Stomach (tissue), 4 donors: ENCODE results near the gene RPP14.

Source experiments
- CTCF ChIP-seq, 7 experiments: fragments of 450-650 bp in 4 of 7; fragments of 200-600 bp in 3 of 7; sonication (generic) in 3 of 7; IDR thresholded peaks; one replicate each; pipeline ENCODE4 v1.5.1; 2016 to 2019; ENCODE audit warnings: antibody characterized with exemption in 7 of 7, control low read depth in 2 of 7, mild to moderate bottlenecking in 1 of 7
- EP300 ChIP-seq: sonication (generic); formaldehyde crosslinking; IDR thresholded peaks from one replicate; pipeline ENCODE4 v1.6.1; 2017; ENCODE audit warnings: antibody characterized with exemption
- POLR2A ChIP-seq, 4 donors: fragments of 450-650 bp; IDR thresholded peaks; one replicate each; pipeline ENCODE4 v1.6.1; 2016; ENCODE audit warnings: antibody characterized with exemption in 4 of 4, control low read depth in 2 of 4, mild to moderate bottlenecking in 1 of 4, moderate library complexity in 1 of 4
- POLR2AphosphoS5 ChIP-seq, 3 donors: sonication (generic); formaldehyde crosslinking; IDR thresholded peaks; one replicate each; pipeline ENCODE4 v1.6.1; 2016; ENCODE audit warnings: antibody characterized with exemption in 3 of 3

DNA sequence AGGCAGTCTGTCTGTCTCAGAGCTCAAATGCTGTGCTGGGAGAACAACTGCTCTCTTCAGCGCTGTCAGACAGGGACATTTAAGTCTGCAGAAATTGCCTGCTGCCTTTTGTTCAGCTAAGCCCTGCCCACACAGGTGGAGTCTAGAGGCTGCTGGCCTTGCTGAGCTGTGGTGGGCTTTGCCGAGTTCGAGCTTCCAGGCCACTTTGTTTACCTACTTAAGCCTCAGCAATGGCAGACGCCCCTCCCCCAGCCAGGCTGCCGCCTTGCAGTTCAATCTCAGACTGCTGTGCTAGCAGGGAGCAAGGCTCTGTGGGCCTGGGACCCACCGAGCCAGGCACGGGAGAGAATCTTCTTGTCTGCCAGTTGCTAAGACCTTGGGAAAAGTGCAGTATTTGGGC lies 25.0 kb upstream of the RPP14 start:
- no peak for TF ChIP-seq CTCF (IDR thresholded peaks at IDR 0.05)
- no peak for TF ChIP-seq EP300
- no peak for TF ChIP-seq POLR2A (IDR thresholded peaks at IDR 0.05)
- TF ChIP-seq POLR2AphosphoS5 (IDR thresholded peaks at IDR 0.05) = no peak
